ENCODE results near the gene TRAPPC12.
A peak's percentile ranks its signal among the peaks of the same experiment; 100 is the strongest.
"Not testable (repeated sequence)": the region's sequence is repeated elsewhere in the genome, so short reads cannot be mapped to it uniquely, and the experiment has no call there.

The TRAPPC12 gene

DNA sequence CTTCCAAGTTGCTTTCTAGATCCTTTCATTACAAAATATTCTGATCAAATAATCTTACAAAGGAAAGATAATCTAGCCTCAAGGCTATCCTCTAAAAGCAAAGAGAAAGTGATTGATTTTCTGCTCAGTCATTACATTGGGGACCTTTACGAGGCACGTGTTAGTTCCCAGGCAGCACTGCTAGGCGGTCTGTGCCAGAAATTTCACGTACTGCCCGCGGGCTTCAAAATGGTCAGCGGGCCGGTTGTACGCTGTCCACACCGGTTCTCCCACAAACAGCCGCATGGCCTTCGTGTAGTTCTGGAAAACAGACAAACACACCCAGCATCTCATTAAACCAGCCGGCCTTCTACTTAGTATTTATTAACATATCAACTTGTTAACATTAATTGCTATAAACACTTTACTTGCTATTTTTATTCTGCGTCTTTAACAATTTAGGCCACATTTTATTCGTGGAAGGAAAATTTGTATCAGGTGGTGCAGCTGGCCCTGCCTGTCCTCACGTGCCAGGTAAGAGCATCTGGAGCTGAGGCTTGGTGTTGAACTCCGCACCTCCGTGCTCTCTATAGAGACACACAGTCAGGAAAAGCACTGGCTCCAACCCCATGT lies 119.4 kb downstream of the TRAPPC12 start:
- no peak for DNase-seq

DNA sequence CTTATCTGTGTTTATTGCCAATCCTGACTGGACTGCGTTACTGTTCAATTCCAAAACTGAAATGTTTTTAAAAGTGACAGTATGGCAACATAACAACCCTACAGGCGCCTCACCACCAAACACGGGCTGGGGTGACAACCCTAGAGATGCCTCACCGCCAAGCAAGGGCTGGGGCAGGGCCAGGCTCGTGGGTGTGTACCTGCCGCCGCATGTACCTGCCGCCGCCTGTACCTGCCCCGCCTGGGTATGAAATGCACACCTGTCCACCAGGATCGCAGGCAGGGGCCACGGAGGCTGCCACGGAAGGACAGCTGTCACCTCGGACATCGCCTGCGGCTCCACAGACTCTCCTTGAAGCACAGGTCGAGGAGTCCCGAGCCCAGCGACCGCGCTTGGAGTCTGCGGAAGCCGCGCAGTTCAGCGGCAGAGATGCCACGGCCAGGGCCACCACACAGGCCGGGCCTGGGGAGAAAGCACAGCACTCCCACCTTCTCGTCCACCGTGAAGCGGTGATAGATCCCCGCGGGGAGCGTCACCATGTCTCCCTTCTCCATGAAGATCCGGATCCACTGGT lies 120.9 kb downstream of the TRAPPC12 start:
- no peak for DNase-seq

DNA sequence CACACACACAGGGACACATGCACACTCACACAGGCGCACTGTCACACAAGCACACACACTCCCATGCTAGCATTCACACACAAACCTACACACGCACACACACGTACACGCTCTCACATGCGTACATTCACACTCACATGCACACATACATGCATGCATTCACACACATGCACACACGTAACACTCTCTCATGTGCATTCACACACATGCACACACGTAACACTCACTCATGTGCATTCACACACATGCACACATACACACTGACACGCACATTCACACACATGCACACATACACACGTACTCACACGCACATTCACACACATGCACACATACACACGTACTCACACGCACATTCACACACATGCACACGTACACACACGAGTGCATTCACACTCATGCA lies 123.6 kb downstream of the TRAPPC12 start:
- DNase-seq: no peak

DNA sequence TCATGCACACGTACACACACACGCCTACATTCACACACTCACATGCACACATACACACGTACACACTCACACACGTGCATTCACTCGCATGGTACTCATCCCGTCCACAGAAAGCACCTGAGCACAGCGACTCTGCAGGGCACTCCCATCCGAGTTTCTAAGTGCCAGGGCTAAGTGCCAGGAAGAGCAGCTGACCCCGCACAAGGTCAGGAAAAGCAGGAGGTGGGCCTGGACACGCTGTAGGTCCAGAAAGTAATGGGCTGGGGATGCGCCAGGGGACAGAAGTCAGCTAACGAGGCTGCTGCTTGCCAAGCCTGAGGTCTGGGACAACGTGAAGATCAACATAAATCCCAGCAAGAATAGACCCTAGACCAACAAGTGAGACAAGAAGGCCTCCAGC lies 124.0 kb downstream of the TRAPPC12 start:
- no peak for DNase-seq

DNA sequence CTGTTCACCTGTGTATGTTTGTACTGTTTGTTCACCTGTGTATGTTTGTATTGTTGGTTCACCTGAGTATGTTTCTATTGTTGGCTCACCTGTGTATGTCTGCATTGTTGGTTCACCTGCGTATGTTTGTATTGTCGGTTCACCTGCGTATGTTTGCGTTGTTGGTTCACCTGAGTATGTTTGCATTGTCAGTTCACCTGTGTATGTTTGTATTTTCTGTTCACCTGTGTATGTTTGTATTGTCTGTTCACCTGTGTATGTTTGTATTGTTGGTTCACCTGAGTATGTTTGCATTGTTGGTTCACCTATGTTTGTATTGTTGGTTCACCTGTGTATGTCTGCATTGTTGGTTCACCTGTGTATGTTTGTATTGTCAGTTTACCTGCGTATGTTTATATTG lies 125.2 kb downstream of the TRAPPC12 start:
- DNase-seq: no peak

DNA sequence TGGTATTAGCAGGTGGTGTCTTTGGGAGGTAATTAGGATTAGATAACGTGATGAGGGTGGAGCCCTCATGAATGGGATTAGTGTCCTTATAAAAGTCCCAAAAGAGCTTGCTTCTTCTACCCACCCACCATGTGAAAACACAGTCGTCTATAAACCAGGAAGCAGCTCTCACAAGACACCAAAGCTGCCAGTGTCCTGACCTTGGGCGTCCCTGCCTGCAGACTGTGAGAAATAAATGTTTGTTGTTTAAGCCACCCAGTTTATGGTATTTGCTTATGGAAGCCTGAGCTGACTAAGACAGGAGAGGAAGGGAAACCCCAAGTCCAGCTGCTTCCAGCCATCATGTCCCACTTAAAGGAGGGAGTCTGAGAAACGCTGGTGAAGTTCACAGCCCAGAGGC lies 126.3 kb downstream of the TRAPPC12 start:
- no peak for DNase-seq

DNA sequence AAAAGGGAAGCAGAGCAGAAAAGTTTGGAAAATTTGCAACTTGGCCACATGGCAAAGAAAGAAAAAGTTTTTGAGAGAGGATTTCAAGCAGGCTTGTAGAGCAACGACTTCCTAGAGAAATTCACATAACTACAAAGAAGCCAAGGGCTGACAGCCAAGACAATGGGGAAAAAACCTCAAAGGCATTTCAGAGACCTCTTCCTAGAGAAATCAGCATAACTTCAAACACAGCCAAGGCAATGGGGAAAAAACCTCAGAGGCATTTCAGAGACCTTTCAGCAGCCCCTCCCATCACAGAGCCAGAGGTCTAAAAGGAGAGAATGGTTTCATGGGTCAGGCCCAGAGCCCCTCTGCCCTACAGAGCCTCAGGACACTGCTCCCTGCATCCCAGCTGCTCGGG lies 132.6 kb downstream of the TRAPPC12 start:
- DNase-seq: no peak

DNA sequence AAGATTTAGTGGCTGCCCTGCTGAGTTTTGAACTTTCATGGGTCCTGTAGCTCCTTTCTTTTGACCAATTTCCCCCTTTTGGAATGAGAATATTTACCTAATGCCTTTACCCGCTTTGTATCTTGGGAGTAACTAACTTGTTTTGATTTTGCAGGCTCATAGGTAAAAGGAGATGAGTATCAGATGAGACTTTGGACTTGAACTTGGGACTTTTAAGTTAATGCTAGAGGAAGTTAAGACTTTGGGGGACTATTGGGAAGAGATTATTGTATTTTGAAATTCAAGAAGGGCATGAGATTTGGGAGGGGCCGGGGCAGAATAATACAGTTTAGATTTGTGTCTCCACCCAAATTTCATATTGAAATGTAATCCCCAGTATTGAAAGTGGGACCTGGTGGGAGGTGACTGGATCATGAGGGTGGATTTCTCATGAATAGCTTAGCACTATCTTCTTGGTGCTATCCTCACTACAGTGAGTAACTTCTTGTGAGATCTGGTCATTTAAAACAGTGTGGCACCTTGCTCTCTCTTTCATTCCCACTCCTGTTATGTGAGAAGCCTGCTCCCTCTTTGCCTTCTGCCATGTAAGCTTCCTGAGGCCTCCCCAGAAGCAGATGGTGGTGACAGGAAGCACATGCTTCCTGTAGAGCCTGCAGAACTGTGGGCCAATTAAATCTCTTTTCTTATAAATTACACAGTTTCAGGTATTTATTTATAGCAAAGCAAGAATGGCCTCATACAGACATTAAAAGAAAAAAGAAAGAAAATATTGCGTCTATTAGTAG lies 133.7 kb downstream of the TRAPPC12 start:
- no peak for DNase-seq

DNA sequence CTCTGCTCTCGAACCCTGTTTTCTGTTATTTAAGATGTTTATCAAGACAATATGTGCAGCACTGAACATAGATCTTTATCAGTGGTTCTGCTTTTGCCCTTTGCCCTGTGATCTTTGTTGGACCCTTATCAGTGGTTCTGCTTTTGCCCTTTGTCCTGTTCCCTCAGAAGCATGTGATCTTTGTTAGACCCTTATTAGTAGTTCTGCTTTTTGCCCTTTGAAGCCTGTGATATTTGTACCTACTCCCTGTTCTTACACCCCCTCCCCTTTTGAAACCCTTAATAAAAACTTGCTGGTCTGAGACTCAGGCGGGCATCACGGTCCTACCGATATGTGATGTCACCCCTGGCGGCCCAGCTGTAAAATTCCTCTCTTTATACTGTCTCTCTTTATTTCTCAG lies 135.9 kb downstream of the TRAPPC12 start:
- not testable (repeated sequence) for DNase-seq

DNA sequence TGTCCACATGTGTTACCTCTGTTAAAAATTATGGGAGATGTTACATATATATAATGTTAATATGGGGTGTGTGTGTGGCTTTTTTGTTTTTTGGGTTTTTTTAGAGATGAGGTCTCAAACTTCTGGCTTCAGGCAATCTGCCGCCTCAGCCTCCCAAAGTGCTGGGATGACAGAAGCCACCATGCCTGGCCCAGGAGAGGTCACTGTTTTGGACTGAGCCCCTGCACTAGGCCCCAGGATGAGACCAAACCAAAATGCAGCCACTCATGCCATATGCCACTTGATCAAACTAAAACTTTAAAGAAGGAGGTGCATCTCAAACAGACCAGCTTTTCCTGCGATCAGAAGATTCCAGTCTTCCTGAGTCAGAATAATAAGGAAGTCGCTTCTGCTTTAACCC lies 137.3 kb downstream of the TRAPPC12 start:
- DNase-seq: no peak

DNA sequence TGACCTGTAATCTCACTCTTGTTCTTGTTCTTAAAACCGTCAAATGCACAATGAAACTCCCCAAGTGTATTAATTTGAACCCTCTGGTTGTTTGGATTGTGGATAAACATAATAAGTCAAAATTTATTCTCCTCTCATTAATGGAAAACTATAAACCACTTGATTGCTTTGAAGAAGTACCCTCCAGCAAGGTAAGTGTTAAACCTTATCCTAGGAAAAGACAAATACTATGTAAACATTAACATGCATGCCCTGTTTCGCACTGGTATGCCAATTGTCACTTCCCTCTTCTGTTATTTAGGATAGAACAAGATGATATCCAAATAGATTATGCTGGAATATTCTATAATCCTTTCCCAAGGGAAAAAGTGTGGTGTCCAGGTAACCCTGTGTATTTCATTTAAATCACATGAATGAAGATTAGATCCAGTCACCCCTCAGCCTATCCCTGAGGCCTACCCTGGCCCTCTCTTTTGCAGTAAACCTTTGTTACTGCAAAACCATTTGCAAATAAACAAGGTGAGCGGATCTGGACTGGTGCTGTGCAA lies 138.5 kb downstream of the TRAPPC12 start:
- no peak for DNase-seq

DNA sequence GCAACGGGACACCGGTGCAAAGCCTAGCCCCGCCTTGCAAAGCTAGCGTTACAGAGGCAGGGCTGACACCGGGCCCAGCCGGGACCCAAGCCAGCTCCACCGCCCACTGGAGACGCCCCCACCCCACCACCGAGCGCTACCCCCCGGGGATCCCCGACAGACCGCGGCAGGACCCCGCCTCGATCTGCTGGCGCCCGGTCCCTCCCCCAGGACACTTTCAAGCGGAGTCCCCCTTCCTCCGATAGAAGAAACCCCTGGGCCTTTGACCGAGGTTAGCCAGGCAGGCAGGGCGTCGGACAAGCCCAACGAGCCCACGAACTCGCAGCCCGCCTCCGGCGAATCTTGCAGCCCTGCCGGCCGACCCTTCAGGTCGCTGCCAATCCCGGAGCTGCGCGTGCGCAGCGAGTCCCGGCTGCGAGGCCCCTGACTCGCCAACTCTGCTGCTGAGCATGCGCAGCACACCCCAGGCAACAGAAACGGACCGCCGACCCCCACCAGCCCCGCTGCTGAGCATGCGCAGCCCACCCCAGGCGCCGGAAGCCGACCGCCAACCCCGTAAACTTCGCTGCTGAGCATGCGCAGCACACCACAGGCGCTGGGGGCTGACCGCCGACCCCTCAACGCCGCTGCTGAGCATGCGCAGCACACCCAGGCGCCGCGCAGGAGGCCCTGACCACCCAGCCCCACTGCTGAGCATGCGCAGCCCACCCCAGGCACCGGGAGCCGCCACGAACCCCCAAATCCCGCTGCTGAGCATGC lies 139.2 kb downstream of the TRAPPC12 start:
- peak; percentile 81 to 100 (median 95) for DNase-seq

DNA sequence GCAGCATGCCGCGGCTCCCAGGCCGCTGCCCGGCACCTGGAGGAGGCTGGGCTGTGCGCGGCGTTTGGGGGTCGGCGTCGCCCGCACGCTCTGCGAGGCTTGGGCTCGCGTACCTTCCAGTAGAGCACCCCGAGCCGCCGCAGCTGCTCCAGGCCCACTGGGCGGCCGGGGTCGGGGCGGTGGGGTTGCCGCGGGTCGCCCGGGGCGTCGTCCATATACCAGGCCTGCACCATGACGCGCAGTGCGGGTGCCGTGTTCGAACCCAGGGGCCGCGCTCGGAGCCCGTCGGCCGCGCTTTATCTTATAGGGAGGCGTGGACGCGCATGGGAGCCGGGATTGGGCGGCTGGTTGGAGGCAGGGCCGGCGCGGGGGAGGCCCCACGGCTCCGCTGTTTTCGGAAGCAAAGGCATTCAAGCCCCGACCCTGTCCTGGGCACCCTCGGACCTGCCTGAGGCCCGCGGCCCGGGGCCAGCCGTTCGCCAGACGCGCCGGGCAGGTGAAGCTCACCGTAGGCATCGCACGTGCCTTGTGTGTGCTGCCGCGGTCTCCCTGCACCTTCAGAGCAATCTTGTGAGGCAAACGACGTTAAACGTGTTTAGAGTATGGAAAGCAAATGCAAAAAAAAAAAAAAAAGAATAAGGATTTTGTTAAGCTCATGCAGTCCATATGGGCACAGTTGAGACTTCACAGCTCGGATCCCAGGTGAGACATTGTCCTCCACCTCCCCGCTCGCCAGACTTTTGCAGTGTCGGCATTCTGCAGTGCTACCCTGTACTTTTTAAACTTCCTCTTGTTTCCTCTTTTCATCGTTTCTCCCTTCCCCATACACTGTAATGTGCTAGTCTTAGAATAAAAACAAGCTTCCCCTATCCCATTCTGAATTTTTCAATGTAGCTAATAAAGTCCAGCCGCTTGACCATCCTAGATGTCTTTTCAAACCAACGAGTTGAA lies 140.0 kb downstream of the TRAPPC12 start, which contains the start of gene ADI1:
Gene ADI1 (minus strand): TSS at position 277 of the 951 bp plus-strand sequence. CDS start 44 bp downstream, at position 233.
- DNase-seq: peak in 57 of 58 donors; percentile 28 to 89 (median 73)

DNA sequence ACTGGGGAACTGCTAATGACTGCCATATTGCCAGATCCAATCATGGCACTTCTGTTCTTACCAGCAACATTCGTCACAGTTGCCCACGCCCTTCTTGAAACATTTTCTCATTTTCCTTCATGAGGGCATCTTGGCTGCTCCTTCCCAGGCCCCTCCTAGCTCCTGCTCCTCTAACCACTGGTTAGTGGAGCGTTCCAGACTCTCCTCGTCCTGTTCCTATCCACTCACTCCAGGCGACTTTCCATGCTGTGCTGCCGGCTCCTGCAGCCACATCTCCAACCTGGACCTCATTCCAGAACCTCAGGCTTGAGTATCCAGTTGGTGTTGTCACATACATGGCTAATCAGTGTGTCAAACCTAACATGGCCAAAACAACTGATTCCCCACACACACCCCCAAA lies 141.1 kb downstream of the TRAPPC12 start:
- no peak for DNase-seq

DNA sequence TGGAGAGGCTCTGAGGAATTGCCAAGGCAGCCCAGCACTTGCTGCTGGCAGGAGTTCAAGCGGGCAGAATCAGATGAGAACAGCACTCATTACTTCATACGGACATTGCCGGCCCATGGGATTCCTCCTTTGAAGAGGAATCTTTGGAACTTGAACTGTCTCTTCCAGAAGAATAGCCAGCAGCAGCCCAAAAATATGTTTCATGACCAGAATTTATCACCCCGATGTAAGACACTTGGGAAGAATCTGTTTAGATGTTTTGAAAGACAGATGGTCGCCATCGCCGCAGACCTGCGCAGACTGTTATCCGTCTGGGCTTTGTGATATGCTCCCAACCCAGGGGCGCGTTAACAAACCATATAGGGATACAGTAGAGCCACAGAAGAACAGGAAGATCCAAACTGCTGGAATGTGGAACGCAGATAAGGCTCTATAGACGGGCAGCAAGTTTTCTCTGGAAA lies 143.5 kb downstream of the TRAPPC12 start:
- DNase-seq: peak in 1 of 58 donors; percentile 3

DNA sequence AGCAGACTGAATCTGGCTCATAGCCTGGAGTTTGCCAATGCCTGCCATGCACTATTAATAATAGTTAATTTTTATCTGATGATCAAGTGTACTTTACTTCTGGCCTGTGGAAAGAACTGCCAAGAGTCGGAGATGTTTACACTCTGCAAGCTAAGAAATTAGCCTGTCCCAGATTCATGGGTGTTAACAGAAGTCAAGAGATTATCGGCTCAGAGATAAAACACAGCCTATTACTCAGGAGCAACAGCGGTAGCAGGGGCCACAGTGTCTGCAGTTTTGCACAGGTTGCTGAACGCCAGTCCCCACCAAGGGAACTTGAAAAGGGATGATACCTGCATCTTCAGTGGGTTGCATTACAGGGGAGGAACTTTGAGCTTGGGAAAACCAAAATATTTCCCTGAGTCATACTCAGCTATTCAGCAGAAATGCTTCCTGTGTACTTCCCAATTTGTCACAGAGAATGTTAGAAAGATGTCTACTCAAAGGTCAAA lies 144.1 kb downstream of the TRAPPC12 start:
- DNase-seq: no peak

DNA sequence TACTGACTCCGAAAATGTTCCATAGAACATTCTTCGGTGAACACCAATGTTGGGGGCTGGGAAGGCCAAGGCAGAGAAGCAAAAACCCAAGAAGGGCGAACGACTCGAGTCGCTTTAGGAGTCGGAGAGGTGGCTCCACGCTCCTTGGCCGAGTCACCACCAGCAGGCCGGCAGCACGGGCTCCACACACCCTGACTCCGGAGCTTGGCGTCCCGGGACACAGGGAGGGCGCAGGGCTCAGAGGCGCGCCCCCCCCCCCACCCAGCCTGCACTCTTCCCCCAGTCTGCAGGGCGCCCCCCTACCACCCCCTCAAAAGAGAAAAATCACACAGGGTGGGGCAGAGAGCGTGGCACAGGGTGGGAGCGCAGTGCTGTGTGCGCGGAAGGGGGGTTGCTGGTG lies 147.4 kb downstream of the TRAPPC12 start:
- no peak for DNase-seq

DNA sequence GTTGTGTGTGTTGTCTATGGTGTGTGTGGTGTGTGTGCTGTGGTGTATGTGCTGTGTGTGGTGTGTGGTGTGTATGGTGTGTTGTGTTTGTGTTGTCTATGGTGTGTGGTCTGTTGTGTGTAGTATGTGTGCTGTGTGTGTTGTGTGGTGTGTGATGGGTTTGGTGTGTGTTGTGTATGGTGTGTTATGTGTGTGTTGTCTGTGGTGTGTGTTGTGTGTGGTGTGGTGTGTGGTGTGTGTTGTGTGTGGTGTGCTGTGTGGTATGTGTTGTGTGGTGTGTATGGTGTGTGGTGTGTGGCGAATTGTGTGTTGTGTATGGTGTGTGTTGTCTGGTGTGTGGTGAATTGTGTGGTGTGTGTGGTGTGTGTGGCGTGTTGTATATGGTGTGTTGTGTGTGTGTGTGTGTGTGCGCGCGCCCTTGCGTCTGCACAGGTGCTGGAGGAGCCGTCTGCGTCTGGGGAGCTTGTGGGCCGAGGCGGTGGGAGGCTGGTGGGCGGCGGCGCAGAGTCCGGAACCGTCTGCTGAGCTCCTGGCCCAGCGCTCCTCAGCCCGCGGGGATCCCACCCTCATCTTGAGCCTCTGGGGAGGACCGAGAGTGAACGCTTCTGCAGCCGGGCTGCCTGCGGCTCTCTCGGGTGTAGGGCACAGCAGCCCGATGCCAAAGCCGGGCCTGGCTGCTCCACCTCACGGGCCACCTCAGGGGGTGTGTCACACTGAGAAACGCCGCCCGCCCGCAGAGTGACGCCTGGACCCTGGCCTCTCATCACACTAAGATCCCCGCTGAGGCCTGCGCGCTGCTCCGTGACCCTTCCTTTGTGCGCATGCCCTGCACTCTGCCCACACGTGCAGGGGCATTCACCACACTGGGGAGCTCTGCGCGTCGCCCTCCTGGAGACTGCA lies 148.6 kb downstream of the TRAPPC12 start:
- DNase-seq: no peak
